ENCODE measurements around the gene TNFRSF1B.

TNFRSF1B gene

DNA sequence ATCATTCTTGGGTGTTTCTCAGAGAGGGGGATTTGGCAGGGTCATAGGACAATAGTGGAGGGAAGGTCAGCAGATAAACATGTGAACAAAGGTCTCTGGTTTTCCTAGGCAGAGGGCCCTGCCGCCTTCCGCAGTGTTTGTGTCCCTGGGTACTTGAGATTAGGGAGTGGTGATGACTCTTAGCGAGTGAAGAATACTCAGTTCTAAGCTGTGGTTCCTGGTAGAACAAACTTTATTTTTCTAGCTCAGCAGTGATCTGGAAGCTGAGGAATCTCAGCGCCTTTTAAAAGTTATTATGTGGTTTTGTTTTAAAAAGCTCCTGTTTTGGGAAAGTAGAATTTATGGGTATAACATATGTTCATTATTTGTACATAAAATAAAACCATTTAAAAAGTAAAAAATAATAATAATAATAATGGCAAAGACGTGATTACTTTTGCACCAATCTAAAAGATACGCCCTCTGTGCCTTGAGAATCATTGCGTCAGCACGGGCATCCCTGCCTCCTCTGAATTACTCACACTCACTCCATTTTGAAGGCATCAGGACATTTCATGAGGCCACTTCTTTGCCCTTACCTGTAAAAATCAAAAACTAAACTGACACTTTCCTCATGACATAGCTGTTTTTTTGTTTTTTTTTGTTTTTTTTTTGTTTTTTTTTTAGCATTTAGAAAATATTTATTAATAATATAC lies 29.7 kb upstream of the TNFRSF1B start:
- peaks cover 26% of the 10 kb centered on the region for H3K4me1 Mint-ChIP-seq
- H3K27ac Mint-ChIP-seq, result no peak overlapping the region
- H3K4me3 Mint-ChIP-seq, result no peak overlapping the region

DNA sequence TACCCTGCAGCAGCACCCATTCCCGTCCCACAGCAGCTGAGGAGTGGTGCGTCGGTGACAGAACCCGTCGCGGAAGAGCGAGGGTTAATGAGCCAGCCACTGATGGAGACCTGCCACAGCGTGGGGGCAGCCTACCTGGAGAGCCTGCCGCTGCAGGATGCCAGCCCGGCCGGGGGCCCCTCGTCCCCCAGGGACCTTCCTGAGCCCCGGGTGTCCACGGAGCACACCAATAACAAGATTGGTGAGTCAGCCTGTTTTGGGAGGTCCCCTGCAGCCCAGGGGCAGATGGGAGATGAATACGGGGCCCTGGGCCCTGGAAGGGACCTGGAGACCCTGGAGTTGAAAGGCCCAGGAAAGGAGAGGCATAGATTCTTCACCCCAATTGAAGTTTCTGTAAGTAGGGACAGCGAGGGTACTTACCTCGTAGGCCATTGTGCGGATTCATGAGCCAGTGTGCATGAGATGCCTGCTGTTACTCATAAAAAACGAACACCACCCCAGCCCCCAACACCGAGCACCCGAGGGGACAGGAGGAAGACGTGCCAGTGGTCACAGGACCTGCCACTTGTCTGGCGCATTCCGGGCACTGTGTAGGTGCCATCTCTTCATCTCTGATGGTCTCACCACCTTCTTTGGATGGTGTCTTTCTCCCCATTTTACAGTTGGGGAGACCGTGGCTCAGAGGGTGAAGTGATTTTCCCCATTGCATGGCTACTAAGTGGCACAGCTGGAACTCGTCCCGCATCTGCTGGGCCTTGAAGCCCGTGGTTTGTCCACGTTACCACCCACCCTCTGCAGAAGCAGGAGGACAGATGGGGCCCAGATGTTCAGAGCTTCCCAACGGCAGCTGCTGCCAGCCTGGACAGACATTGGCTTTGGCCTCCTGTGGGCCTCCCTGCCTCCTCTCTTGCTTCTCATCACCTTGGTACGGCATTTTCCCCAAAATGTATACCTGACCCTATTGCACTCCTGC lies 28.3 kb upstream of the TNFRSF1B start:
- no peaks in the 10 kb centered on the region for H3K9me3 Mint-ChIP-seq
- H3K27ac Mint-ChIP-seq, result no peak overlapping the region
- peaks cover 22% of the 10 kb centered on the region for H3K4me1 Mint-ChIP-seq
- no peaks in the 10 kb centered on the region for H3K36me3 Mint-ChIP-seq
- no peaks in the 10 kb centered on the region for H3K27me3 Mint-ChIP-seq
- no peak overlapping the region for H3K4me3 Mint-ChIP-seq

More for the DNA sequence above, 29.7 kb upstream of the TNFRSF1B start:
- H3K9me3 Mint-ChIP-seq, result no peaks in the 10 kb centered on the region
- no peaks in the 10 kb centered on the region for H3K36me3 Mint-ChIP-seq
- no peaks in the 10 kb centered on the region for H3K27me3 Mint-ChIP-seq

DNA sequence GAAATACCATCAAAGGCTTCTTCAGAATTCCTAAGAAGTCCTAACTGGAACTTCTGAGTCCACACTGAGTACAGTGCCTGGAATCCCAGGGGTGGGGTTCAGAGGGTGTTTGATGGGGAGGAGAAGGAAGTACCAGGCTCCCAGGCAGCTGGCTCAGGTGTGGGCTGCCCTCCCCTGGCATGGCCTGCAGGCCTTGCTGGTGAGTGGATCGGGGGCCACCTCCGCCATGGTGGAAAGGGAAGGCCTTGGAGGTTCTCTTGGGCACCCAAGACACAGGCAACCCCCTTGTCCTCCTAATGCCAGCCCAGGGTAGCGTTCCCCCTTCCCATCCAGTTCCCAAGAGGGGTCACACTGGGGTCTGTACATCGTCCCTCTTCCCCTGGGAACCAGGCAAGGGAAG lies 26.8 kb upstream of the TNFRSF1B start:
- no peaks in the 10 kb centered on the region for H3K9me3 Mint-ChIP-seq
- H3K4me1 Mint-ChIP-seq, result peaks cover 21% of the 10 kb centered on the region
- H3K27ac Mint-ChIP-seq, result no peak overlapping the region

DNA sequence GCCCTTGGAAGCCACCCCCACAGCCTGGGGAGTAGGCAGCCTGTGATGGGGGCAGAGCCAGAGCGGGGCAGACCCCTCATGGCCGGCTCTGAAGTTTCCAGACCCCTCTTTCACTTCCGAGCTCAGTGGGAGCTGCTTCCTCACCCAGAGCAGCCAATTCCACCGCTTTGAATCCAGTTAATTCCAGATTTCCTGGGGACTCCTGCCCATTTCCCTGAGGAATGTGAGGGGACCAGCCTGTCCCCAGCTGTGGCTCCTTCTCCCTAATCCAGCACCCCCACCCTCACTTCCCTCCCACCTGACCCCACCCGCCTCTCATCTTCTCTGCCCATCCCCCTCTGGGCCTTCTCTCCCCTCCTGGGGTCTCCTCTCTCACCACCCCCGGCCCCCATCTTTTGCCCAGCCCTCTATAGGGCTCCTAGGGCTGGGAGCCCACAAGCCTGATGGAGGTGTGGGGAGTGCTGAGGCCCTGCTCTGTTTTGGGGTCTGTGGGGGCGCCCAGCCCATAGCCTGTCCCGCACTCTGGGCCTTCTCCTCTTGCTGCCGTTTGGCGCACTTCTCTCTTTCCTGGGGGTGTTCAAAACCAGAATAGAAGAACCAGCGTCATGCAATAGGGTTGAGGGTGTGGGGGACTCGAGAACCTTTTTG lies 26.2 kb upstream of the TNFRSF1B start:
- no peaks in the 10 kb centered on the region for H3K27me3 Mint-ChIP-seq
- H3K9me3 Mint-ChIP-seq, result no peaks in the 10 kb centered on the region
- H3K4me1 Mint-ChIP-seq, result peaks cover 21% of the 10 kb centered on the region
- no peak overlapping the region for H3K4me3 Mint-ChIP-seq
- no peak overlapping the region for H3K27ac Mint-ChIP-seq
- no peaks in the 10 kb centered on the region for H3K36me3 Mint-ChIP-seq

More for the DNA sequence above, 26.8 kb upstream of the TNFRSF1B start:
- no peak overlapping the region for H3K4me3 Mint-ChIP-seq
- H3K27me3 Mint-ChIP-seq, result no peaks in the 10 kb centered on the region
- H3K36me3 Mint-ChIP-seq, result no peaks in the 10 kb centered on the region

DNA sequence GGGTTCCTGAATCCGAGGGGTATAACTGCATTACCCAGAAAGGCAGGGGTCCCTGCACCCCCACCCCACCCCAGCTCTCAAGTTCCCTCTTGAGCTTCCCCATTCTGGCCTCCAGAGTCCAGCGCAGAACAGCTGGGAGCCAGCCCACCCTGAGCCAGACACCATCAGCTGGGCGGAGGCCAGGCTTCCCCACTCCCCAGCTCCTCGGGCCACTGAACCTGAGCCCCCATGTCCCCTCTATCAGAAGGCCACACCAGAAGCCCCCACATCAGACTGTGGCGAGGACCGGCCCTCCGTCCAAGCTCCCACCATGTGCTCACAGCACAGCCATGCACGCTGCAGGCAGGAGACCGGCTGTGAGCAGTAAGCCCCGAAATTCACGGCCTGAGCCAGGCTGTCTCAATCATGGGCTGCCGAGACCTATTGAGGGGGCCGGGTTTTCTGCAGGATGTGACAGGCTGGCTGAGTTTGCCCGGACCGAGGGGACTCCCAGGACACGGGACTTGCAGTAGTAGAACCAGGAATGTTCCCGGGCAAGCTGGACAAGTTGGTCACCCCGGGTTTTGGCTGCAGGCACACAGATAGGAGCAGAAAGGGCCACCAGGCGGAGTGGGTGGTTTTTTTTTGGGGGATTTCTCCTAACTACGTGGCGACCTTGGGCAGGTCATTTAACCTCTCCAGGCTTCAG lies 25.5 kb upstream of the TNFRSF1B start:
- H3K4me3 Mint-ChIP-seq, result no peak overlapping the region
- H3K9me3 Mint-ChIP-seq, result no peaks in the 10 kb centered on the region
- H3K36me3 Mint-ChIP-seq, result no peaks in the 10 kb centered on the region
- H3K4me1 Mint-ChIP-seq, result peaks cover 20% of the 10 kb centered on the region
- H3K27me3 Mint-ChIP-seq, result no peaks in the 10 kb centered on the region
- H3K27ac Mint-ChIP-seq, result no peak overlapping the region

DNA sequence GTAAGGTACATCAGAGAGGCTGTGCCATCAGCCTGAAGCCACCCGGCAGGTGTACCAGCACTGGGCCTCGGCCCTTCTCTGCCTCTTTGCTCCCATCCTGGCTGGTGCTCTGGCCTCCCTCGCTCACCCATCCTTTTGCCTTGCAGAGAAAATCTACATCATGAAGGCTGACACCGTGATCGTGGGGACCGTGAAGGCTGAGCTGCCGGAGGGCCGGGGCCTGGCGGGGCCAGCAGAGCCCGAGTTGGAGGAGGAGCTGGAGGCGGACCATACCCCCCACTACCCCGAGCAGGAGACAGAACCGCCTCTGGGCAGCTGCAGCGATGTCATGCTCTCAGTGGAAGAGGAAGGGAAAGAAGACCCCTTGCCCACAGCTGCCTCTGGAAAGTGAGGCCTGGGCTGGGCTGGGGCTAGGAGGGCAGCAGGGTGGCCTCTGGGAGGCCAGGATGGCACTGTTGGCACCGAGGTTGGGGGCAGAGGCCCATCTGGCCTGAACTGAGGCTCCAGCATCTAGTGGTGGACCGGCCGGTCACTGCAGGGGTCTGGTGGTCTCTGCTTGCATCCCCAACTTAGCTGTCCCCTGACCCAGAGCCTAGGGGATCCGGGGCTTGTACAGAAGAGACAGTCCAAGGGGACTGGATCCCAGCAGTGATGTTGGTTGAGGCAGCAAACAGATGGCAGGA lies 24.5 kb upstream of the TNFRSF1B start:
- H3K4me1 Mint-ChIP-seq, result peaks cover 29% of the 10 kb centered on the region
- H3K27ac Mint-ChIP-seq, result no peak overlapping the region
- H3K4me3 Mint-ChIP-seq, result no peak overlapping the region
- no peaks in the 10 kb centered on the region for H3K9me3 Mint-ChIP-seq
- H3K36me3 Mint-ChIP-seq, result no peaks in the 10 kb centered on the region
- H3K27me3 Mint-ChIP-seq, result no peaks in the 10 kb centered on the region

DNA sequence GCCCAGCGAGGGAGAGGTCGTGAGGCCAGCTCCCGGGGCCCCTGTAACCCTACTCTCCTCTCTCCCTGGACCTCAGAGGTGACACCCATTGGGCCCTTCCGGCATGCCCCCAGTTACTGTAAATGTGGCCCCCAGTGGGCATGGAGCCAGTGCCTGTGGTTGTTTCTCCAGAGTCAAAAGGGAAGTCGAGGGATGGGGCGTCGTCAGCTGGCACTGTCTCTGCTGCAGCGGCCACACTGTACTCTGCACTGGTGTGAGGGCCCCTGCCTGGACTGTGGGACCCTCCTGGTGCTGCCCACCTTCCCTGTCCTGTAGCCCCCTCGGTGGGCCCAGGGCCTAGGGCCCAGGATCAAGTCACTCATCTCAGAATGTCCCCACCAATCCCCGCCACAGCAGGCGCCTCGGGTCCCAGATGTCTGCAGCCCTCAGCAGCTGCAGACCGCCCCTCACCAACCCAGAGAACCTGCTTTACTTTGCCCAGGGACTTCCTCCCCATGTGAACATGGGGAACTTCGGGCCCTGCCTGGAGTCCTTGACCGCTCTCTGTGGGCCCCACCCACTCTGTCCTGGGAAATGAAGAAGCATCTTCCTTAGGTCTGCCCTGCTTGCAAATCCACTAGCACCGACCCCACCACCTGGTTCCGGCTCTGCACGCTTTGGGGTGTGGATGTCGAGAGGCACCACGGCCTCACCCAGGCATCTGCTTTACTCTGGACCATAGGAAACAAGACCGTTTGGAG lies 23.7 kb upstream of the TNFRSF1B start:
- Mint-ChIP-seq H3K27me3 (no peaks in the 10 kb centered on the region), H3K9me3 (no peaks in the 10 kb centered on the region), H3K4me1 (peaks cover 37% of the 10 kb centered on the region), H3K27ac (peak overlapping the region; percentile 79), H3K36me3 (no peaks in the 10 kb centered on the region), H3K4me3 (peak overlapping the region; percentile 43)

DNA sequence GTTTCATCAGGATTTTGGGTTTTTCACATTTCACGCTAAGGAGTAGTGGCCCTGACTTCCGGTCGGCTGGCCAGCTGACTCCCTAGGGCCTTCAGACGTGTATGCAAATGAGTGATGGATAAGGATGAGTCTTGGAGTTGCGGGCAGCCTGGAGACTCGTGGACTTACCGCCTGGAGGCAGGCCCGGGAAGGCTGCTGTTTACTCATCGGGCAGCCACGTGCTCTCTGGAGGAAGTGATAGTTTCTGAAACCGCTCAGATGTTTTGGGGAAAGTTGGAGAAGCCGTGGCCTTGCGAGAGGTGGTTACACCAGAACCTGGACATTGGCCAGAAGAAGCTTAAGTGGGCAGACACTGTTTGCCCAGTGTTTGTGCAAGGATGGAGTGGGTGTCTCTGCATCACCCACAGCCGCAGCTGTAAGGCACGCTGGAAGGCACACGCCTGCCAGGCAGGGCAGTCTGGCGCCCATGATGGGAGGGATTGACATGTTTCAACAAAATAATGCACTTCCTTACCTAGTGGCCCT lies 23.1 kb upstream of the TNFRSF1B start:
- Mint-ChIP-seq H3K4me1 (peaks cover 43% of the 10 kb centered on the region), H3K27ac (peak overlapping the region; percentile 79), H3K27me3 (no peaks in the 10 kb centered on the region), H3K4me3 (peak overlapping the region; percentile 43), H3K36me3 (no peaks in the 10 kb centered on the region), H3K9me3 (no peaks in the 10 kb centered on the region)

DNA sequence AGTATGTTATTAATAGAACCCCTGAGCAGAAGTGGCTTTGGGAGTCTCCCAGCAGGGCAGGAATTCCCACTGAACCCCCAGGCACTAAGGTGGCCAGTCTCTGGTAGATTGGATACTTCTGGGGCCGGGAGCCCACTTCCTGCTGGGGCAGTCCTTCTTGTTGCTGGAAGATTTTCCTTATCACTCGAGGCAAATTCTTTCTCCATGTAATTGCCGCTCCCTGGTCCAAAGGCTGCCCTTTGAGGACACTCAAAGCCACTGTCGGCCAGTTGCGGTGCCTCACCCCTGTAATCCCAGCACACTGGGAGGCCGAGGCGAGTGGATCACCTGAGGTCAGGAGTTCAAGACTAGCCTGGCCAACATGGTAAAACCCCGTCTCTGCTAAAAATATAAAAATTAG lies 22.6 kb upstream of the TNFRSF1B start:
- H3K9me3 Mint-ChIP-seq, result no peaks in the 10 kb centered on the region
- H3K27me3 Mint-ChIP-seq, result no peaks in the 10 kb centered on the region
- peaks cover 49% of the 10 kb centered on the region for H3K4me1 Mint-ChIP-seq
- peak overlapping the region; percentile 79 for H3K27ac Mint-ChIP-seq
- peaks cover 2% of the 10 kb centered on the region for H3K36me3 Mint-ChIP-seq
- H3K4me3 Mint-ChIP-seq, result no peak overlapping the region

DNA sequence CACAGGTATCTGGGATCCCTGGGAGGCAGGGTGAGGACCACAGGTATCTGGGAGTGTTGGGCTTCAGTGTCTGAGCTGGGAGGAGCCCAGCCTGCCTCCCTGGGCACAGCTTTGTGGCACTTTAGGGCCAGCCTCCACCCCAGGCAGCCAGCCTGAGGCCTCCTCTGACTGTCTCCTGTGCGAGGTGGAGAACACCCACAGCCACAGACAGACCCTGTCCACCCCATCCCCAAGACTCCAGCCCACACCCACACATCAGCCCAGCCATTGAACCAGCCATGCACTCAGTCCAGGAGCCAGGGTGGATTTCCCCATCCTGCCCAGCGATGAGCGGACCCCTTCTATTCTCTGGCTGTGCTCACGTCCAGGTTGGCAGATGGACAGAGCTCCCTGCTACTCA lies 21.8 kb upstream of the TNFRSF1B start:
- peak overlapping the region; percentile 59 for H3K27ac Mint-ChIP-seq
- H3K36me3 Mint-ChIP-seq, result peaks cover 2% of the 10 kb centered on the region
- no peak overlapping the region for H3K4me3 Mint-ChIP-seq
- no peaks in the 10 kb centered on the region for H3K27me3 Mint-ChIP-seq
- peaks cover 56% of the 10 kb centered on the region for H3K4me1 Mint-ChIP-seq
- H3K9me3 Mint-ChIP-seq, result no peaks in the 10 kb centered on the region

DNA sequence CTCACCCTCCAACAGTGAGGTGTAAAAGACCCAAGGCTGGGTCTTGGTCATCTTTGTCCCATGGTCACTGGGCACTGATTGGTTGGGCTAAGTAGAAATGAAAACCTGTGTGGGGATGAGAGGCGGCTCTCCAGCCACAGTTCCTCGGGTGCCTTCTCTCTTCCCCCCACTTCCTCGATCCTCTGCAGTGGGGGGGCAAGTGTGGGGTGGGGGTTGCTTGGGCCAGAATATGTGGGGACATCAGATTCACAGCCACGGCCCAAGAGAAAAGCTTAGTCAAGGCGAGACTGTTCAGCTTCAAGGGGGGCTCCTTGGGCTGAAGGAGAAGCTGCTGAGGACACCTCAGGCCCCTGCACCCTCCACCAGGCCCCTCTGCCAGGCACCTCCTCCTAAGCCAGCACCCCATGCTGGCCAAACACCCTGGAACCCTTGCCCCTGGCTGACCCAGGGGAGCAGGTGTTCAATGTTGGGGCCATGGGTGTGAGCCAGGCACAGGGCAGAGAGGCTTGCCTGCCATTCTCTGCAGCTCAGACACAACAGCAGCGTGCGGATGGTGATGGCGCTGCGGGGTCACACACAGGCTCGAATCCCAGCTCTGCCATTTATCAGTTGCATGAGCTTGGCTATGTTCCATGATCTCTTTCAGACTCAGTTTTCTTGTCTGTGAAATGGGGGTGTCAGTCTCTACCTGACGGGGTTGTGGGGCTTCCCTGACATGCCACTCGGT lies 21.0 kb upstream of the TNFRSF1B start:
- no peak overlapping the region for H3K4me3 Mint-ChIP-seq
- H3K36me3 Mint-ChIP-seq, result peaks cover 2% of the 10 kb centered on the region
- H3K4me1 Mint-ChIP-seq, result peaks cover 64% of the 10 kb centered on the region
- H3K27ac Mint-ChIP-seq, result no peak overlapping the region
- no peaks in the 10 kb centered on the region for H3K9me3 Mint-ChIP-seq
- H3K27me3 Mint-ChIP-seq, result no peaks in the 10 kb centered on the region

DNA sequence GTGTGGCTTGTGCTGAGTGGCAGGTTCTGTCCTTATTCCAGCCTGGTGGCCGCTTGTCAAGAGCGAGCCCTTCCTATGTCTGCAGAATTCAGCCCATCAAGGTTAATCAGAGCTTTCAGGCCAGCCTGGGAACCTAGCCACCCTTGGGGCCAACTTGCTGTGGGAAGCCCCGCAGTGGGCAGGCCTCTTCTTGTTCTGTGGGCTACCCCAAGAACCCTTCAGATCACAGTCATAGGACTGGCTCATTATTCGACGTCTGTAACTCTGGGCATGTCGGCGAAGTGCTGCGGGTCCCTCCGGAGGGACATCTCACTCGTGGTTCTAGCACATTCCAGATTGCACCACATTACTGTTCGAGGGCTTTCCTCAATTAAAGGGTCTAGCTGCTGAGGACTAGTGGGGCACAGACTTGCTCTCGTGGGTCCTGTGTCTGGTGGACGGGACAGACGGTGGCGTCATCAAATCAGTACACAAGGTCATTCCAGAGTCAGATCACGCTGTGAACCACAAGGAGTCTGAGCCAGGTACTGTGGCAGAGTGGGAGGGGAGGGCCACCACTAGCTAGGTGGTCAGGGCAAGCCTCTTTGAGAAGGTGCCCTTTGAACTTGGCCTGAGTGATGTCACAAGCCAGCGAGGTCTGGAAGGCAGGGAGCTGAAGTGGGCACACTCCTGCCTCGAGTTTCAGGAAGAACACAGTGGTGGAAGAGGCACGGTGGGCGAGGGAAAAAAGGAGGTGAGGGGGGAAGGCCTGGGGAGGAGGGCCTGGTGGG lies 20.3 kb upstream of the TNFRSF1B start:
- Mint-ChIP-seq H3K9me3 (no peaks in the 10 kb centered on the region), H3K4me3 (no peak overlapping the region), H3K27ac (peak overlapping the region; percentile 1), H3K4me1 (peaks cover 72% of the 10 kb centered on the region), H3K27me3 (no peaks in the 10 kb centered on the region), H3K36me3 (peaks cover 2% of the 10 kb centered on the region)

DNA sequence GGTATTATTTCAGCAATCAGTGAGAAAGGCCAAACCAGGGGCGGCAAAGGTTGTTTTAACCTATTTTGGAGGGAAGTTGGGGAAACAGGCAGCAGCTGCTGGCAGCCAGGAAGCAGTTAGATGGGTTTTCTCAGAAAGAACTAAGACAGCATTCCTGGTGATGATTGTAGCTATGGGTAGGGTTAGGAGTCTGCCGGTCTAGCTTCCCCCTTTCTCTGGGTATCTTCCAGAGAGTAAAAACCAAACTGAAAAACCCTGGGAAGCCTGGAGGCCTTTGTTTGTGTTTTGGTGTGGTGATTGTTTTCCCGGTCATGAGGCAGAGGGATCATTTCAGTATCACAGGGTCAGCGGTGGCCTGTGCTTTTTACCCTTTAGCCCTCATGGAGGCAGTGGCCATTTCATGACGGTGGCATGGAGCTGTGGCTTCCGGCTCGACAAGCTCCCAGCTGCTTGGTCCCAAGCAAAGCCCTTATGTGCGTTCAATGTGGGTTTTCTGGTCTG lies 19.5 kb upstream of the TNFRSF1B start:
- H3K4me3 Mint-ChIP-seq, result no peak overlapping the region
- peaks cover 2% of the 10 kb centered on the region for H3K36me3 Mint-ChIP-seq
- peaks cover 79% of the 10 kb centered on the region for H3K4me1 Mint-ChIP-seq
- H3K27me3 Mint-ChIP-seq, result no peaks in the 10 kb centered on the region
- peak overlapping the region; percentile 62 for H3K27ac Mint-ChIP-seq
- no peaks in the 10 kb centered on the region for H3K9me3 Mint-ChIP-seq
